HG02870 (cell line): ENCODE data around the gene MAP3K8.

Source experiments
- ATAC-seq: cut with Tn5 transposase; IDR thresholded peaks from one replicate; pipeline ENCODE4 v1.9.1; 2021; ENCODE audit warnings: mild to moderate bottlenecking, moderate library complexity; ENCODE audit not compliant: unreplicated experiment

The MAP3K8 gene

DNA sequence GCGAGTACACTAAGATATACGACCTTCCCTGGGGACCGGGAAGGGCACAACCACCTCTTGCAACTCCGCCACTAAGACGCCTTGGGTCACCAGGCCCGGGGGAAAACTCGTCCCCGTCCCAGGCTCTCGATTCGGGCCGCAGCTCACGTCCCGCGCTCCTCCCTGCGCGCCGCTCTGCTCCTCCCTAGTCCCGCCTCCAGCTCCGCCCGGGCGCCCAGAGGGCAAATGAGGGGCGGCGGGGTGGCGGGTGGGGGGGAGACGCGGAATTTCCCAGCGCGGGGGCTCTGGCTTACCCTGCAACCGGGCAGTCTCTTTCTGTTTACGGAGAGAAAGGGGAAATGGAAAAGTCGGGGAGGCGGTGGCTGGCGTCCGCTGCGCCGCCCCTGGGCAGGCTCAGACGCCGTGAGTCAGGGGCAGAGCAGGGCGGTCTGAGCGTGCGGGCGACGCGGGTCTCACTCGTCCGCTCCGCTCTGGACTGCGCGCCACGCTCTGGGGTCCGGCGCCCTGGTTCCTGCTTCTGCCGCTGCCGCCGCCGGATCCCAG, at the start of gene MAP3K8:
MAP3K8 (plus strand) TSS at position 455 of the 543 bp plus-strand sequence. CDS start 4,755 bp downstream, outside the sequence.
- ATAC-seq = peak; percentile 56

DNA sequence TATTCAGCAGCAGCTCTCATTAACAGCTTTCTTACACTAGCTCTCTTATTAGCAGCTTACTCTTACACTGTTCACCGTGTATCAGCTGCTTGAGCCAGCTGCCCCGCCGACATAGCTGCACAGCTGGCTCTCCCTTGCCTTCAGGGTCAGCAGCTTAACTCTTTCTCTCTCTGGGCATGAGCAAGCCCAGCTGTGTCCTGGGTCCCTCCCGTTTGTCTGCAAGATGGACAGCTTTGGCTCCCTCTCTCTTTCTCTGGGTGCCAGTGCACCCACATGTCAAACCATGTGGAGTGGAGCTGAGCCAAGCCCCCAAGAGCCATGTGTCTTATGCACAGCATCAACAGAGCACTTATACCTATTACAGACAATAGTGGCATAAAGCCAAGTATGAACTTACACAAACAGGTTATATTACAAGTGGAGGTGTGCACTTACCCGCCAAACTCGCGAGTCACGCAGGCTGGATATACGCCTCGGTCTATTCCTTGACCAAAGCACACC, 49.2 kb upstream of the MAP3K8 start:
- ATAC-seq = no peak

DNA sequence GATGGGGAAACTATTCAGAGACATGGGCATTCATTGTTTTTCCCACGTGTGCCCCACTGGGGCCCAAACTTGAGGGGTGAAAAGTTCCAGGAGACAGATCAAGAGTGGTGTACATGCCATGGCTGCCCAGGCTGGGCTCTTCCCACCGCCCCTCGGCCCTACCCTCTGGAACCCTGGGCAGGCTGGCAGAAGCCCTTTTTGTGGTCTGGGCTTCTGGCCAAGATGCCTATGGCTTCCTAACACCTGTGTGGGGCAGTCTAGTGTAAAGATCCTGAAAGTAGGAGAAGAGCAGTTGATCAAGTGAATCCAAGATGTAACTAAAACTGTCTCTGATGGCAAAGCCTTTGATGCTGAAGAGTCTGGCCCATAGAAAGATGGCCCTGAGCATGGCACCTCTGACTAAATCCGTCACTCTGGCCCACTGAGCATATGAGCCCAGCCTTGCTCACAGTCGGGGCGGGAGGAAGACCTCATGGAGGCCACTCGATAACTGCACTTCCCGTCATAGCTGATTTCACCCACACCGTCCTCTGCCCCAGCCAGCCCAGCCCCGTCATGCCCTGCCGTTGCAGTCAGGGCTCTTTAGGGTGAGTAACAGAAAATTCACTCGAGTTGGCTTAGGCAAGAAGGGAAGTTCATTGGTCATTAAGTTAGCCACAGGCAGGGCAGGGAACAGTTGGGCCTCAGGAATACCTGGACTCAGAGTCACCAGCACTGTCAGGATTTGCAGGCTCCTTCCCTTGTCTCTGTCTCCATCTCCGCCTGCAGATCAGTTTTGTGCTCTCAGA, 47.0 kb upstream of the MAP3K8 start:
- no peak for ATAC-seq

GRCh38 chr10:30387646-30388243, 46.2 kb upstream of the MAP3K8 start:
- ATAC-seq = no peak

DNA sequence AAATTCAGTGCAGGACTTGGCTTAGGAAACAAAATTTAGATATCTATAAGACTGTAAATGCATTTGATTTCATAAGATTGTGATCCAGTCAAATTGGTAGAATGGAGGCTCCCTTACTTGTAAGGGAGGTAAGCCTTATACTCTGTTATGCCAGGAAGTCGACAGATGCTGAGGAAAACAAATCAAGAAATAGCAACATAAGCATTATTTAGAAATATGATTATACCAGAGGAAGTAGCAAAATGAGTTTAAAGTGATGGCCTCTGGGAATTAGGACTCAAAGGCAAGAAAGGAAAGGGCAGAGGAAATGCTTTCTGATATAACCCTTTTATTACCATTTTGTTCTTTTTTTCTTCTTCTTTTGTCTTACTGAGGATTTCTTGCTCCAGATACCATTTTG, 44.4 kb upstream of the MAP3K8 start:
- no peak for ATAC-seq

GRCh38 chr10:30390207-30390606, 43.8 kb upstream of the MAP3K8 start:
- ATAC-seq = no peak

DNA sequence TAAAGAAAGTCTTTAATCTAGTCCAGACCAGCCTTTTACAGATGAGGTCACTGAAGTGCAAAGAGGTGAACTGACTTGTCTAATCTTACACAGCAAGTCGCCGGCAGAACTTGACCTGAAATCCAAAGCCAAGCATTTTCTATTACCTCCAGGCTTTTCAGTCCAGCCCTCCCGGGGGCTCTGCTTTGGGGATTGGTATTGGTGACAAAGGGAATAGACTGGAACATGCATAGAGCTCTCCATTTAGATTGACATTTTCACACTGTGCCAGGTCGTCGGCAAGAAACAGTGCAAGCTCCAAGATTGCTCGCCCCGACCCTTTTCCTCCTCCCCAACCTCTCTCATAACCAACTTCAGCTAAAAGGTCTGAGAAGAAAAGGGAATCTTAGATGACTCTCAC, 42.7 kb upstream of the MAP3K8 start:
- no peak for ATAC-seq

GRCh38 chr10:30392564-30392990, 41.4 kb upstream of the MAP3K8 start:
- peak; percentile 86 for ATAC-seq

GRCh38 chr10:30396293-30396692, 37.7 kb upstream of the MAP3K8 start:
- no peak for ATAC-seq

DNA sequence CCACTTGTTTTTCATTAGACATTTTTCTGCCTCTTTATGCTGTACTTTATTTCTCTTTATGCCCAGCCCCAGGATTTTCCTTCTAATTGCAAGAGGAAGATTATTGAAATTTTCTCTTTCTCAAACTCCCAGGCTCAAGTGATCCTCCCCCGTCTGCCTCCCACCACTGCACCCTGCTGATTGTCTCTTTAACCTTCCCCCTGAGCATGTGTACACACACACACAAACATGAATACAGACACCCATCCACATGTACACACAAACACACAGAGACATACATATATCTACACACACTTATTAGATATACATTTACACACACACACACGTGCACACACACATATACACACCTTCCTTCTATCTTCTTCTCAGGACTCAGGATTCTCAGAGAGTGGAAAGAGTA, 37.3 kb upstream of the MAP3K8 start:
- ATAC-seq = no peak

- ATAC-seq = no peak
Observed at GRCh38 chr10:30398193-30398592, 35.8 kb upstream of the MAP3K8 start.

DNA sequence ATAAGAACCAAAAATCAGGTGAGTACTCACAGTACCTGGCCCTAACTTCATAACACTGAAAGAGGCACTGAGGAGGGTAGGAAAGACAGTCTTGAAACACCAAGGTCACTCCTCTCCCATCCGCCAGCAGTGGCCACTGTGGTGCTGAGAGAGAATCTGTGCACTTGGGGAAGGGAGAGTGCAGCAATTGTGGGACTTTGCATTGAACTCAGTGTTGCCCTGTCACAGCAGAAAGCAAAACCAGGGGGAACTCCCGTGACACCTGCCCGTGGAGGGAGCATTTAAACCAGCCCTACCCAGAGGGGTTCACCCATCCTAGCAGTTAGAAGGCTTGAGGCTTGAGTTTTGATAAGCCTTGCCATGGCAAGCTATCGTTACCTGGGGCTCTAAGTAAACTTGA, 35.2 kb upstream of the MAP3K8 start:
- ATAC-seq = no peak

- no peak for ATAC-seq
Observed at GRCh38 chr10:30403494-30403893, 30.5 kb upstream of the MAP3K8 start.

- ATAC-seq = no peak
Observed at GRCh38 chr10:30404540-30404939, 29.4 kb upstream of the MAP3K8 start.

DNA sequence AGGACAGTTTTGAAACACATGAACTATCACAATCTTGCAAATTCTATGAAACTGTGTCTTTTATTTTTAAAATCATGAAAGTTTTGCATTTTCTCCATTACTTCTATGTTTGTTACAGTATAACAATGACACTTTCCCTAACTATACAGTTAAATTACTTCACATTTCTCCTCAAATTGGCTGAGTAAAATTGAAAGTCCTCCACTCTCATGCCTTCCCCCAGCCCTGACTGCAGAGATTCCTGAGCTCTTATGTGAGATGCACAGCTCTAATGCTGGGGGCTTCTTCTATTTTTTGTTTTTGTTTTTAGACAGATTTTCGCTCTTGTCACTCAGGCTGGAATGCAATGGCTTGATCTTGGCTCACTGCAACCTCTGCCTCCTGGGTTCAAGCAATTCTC, 22.7 kb upstream of the MAP3K8 start:
- no peak for ATAC-seq

- no peak for ATAC-seq
Observed at GRCh38 chr10:30412901-30413300, 21.1 kb upstream of the MAP3K8 start.

- ATAC-seq = no peak
Observed at GRCh38 chr10:30413996-30414576, 19.9 kb upstream of the MAP3K8 start.

DNA sequence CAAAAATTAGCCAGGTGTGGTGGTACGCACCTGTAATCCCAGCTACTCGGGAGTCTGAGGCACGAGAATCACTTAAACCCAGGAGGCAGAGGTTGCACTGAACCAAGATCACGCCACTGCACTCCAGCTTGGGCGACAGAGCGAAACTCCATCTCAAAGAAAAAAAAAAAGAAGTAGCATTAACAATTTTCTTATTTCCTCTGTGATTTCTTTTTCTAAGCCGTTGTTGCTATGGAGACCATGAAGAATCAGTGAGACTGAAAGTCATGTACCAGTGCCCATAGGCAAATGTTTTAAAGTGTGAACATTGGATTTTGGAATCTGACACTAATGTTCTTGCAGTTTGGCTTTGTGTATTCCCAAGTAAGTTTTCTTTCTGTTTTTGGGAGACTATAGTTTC, 18.4 kb upstream of the MAP3K8 start:
- ATAC-seq = no peak

GRCh38 chr10:30417301-30417700, 16.7 kb upstream of the MAP3K8 start:
- ATAC-seq = no peak

DNA sequence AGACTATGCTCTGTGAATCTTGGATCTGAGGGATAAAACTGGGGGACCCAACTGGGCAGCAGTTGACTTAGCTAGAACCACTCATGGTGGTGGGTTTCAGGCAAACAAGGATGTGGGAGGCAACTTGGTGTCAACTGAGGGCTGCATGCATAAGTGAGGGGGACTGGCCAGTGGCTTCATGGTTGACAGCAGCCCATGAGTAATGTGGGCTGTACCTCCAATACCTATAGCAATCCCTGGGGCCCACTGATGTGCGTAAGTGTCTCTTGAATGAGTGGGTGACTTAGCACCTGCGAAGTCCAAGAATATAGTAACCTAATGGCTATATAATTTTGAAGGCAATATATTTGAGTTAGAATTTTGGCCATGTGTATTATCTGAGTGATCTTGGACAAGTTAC, 13.7 kb upstream of the MAP3K8 start:
- peak; percentile 64 for ATAC-seq

DNA sequence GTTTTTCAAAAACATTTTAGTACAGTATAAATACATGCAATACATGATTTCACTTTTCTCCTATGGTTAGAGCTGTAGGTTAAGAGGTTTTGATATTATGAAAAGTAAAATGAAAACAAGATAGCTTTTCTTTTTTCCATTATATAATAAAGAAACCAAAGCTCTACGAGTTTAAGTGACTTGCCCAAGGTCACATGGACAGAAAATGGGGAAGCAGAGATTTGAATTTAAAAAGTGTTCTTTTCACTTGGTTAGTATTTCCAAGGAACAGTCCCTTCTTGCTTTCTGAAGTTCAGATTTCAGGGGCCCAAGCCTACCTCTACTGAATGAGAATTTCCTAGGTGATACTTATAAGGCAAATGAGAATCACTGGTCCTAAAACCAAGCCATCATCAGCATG, 13.2 kb upstream of the MAP3K8 start:
- peak; percentile 12 for ATAC-seq
